Measurements from ENCODE around the gene CENPP. TPM values are rescaled to one million over a fixed set of nuclear protein-coding genes. Genes with fewer than 3 reads are reported as not detected.

The CENPP gene
- total RNA-seq, 1 donor from 2014 or later: 19.4 TPM

DNA sequence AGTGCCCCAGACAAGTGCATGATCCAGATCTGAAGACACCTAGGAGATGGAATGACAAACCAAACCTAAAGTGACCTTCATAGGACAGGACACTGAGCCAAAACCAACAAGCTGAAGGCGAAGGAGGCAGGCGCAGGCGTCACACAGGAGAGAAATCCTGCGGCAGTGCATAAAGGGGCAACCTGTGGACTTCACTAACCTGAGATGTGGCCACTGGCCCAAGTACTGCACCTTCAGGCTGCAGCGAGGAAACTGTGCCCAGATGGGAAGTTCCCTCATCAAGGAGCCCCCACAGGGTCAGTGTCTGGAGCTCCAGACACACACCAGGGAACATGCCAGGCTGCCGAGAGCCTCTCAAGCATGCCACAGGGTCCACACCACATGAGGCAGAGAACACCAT, 340.5 kb downstream of the CENPP start:
- intact Hi-C loops (cut with micrococcal nuclease): no loop called here

DNA sequence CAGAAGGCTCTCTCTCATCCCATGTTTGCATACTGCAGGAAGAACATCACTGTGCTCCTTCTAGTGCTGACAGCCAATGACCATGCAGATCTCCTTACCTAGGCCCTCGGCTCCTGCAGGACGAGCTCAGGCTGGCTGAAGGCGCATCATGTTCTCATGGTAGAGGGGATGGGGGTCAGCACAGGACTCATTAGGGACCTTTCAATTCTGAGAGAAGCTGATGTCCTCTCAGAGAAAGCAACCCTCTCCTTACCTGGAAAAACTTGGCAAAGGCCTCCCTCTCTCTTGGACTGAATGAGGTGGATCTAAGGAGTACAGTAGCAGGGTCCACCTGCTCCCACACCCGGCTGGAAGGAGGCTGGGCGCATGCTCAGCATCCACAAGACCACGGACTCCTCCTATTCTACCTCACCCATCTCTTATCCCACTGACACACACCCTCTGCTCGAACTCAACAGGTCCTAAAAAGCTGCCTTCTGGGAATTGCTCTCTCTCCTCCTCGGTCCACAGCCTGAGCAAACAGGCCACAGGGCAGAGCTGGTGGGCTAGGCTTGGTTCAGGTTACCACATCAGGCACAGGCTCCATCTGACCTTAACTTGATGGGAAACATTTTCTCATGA, 341.3 kb downstream of the CENPP start:
- intact Hi-C loops (cut with micrococcal nuclease): no loop called here

DNA sequence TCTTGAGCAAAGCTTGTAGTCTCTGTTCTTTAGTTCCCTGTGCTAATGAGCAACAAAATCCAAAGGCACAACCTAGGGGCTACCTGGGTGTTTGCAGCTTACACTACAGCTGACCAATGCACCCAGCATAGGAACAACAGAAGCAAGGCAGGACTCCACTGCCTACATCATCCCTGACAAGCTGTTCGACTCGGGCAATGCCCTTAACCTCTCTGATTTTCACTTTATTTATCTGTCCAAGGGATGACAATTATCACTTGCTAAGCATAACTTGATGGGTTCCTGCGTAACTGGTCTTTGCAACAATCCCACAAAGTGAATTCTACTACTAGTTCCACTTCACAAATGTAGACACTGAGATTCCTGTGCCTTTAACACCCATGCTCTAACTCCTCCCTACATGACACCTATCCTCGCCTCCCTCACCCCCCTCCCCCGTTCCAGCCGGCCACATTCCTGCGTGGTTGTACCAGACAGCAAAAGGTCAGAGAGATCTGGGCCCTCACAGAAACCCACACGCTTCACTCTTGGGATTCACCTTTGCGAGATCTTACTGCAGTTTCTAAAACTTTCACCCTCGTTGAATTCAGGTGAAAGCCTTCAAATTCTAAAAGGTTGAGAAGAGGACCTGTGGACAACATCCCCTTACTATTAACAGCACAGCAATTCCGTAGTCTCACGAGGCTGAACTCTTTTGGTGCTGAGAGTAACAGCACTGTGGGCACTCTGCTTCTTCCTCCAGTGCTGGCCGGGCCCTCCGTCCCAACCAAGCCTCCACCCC, 343.2 kb downstream of the CENPP start:
- intact Hi-C loops (cut with micrococcal nuclease): no loop called here

- intact Hi-C loops (cut with micrococcal nuclease): no loop called here
Observed at GRCh38 chr9:92669527-92669889, 343.8 kb downstream of the CENPP start.

Other genes with a start within 250 kb of the CENPP start
- 66.1 and 69.3 TPM in 2 replicates for gene SPTLC1, start 210.5 kb upstream of the CENPP start, total RNA-seq
- gene IARS1, start 32.3 kb upstream of the CENPP start, total RNA-seq: 144 and 146 TPM in 2 replicates
- gene NOL8, start 603 bp upstream of the CENPP start, total RNA-seq: 64.3 and 67.8 TPM in 2 replicates
- gene OGN, start 78.6 kb downstream of the CENPP start, total RNA-seq: 0.15 TPM in 1 of 2 replicates, not detected in the other
- not detected in 2 replicates for gene OMD, start 98.5 kb downstream of the CENPP start, total RNA-seq
- not detected in 2 replicates for gene ASPN, start 156.6 kb downstream of the CENPP start, total RNA-seq
- gene ECM2, start 210.0 kb downstream of the CENPP start, total RNA-seq: not detected in 2 replicates

Data from T-helper 1 cell treated with Interleukin-12 subunit alpha and Interleukin-12 subunit beta and Interleukin-4 antibody, amounts not matched to agents 30 ng/mL and 1 ng/mL, for 36 hours (primary cell).